ENCODE results near the gene MDFI. TPM values are rescaled to one million over a fixed set of nuclear protein-coding genes. Genes with fewer than 3 reads are reported as not detected.
A peak's percentile ranks its signal among the peaks of the same experiment; 100 is the strongest.

The MDFI gene
- total RNA-seq, 1 experiment from 2014 or later, result 53.7 TPM

DNA sequence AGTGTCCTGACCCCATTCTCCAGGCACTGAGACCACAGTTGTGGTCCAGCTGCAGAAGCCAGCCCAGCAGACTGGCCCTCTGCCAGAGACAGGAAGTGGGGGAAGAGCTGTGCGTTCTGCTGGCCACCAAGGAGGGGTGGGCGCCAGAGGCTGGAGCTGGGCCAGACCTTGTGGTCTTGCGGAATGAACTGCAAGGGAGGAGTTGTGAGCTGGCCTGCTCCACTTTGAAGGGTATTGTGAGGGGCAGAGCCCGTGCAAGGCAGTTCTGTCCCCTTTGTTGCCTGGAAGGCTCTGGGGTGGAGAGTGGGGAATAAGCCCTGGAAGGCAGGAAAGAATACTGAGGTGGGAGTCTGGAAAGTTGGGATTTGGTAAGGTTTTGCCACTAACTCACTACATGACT is 3.6 kb upstream of the MDFI start:
- peak; percentile 59 for DNase-seq (ENCODE audit: low read depth)

DNA sequence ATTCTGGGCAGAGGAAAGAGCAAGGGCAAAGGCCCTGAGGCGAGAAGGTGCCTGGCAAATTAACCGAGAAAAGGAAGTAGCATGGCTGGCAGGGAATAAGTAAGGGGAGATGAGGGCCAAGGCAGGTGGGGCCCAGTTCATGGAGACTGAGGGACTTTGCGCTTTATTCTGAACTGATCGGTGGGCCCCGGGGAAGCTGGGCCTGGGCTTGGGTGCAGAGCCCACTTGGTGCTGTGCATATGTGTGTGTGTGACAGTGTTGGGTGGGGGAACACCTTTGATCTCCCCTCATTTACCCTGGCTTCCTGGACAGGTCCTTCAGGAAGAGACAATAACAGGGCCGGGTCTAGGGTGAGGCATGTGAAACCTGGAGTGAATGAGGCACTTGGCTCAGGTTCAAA is 2.9 kb upstream of the MDFI start:
- DNase-seq (ENCODE audit: low read depth), result no peak

DNA sequence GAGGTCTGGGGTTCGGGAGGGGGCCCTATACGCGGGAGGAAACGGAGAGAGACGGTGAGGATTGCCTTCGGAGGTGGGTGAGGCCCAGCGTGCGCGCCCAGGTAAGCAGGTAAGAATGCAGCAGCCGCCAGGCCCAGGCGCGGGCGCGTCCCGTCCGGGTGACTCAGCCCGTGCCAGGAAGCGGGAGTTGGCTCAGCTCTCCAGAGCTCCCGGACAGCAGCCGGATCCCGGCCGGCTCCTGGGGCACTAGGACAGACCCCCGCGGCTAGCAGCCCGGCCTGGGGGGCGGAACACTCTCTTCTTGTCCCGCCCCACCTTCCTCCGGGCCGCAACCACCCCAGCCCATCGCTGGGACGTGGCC is 1.5 kb upstream of the MDFI start:
- peak; percentile 81 for DNase-seq (ENCODE audit: low read depth)

DNA sequence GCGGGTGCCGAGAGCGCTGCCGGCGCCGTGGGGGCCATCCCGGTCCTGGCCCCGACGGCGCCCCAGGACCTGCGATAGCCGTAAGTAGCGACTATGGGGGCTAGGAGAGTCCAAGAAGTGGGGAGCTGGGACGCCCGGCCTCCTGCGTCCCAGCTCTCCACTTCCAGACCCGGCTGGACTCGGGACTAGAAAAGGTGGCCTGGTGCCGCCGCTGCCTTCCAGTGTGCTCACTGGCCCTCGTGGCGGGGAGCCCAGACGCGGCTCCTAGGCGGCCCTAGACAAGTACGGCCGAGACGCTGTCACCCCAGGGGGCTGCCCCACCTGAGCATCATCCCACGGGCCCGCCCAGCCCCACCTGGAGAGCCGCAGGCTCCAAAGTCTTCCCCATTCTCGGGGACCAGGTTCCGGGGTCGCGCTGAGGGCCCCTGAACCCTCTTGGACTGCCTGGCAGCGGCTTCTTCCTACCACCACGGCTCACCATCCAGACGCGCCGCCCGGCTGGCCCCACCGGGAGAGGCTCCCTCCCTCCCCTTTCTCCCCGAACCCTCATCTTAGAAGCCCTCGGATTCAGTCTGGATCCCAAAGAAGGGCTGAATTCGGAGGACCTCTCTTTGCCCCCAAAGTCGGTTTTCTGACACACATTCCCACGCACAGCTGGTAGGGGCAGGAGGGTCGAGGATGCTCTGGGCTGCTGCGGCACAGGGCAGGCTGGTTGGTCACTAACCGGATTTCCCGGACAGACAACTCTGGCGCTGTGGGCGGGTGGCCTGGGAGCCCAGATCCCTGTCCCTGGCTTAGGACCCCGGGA is 870 bp upstream of the MDFI start:
- peak; percentile 47 for DNase-seq (ENCODE audit: low read depth)

DNA sequence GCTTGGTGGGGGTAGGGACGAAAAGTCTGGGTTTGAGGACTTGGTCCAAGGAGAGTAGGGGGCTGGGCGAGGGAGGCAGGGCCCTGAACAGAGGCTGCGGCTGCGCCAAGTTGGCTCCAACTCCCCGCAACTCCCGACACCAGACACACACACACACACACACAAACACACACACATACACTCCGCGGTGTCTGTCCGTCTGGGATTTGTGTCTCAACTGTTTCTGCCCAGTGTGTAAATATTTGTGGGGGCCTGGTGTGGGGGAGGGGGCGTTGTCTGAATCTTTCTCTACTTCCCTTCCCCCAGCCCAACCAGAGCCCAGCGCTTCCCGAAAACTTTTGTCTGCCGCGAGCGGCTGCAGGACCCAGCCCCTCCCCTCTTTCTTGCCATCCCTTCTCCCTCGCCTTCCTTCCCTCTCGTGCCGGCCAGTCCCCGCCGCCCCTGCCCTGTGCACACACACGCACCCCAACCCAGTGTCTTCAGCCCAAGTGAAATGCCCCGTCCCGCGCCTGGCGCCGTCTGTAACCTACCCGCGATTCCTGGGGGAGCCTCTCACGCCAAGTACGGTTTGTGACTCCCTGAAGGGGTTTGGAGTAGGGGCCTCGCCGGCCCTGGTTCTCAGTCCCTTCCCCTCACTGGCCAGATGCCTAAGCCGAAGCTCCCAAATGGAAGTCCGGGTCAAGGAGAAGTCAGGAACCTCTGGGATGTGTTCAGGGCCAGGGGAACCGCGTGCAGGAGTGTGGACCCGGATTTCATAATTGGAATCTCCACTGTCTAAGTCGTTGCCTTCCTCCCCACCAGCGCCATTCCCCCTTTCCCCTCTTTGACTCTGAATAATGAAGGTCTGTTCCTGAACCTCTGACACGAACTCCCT is 904 bp downstream of the MDFI start:
- DNase-seq (ENCODE audit: low read depth), result no peak

DNA sequence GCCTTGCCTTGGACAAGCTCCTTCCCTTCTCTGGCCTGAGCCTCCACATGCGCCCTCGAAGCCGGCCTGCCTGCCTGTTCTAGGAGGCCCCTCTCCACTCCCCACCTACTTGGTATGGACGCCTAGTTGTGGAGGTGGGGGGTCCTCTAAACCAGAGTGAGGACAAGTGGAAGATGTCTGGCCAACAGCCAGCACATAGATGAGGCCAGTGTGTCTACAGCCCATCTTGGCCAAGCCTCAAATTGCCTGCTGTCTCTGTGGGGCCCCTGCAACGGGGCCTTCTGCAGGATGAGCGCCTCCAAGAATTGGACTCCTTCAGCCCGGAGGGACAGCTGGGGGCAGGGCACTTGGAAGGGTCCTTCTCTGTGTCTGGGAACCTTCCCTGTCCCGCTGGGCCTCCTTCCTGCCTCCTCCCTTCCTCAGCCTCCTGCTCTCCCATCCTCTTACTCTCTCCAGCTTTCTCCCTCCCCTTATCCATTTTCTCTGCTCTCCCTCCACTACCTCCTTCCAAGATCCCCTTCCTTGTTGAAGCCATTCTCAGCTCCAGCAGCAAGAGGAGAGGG is 1.6 kb downstream of the MDFI start:
- peak; percentile 27 for DNase-seq (ENCODE audit: low read depth)

DNA sequence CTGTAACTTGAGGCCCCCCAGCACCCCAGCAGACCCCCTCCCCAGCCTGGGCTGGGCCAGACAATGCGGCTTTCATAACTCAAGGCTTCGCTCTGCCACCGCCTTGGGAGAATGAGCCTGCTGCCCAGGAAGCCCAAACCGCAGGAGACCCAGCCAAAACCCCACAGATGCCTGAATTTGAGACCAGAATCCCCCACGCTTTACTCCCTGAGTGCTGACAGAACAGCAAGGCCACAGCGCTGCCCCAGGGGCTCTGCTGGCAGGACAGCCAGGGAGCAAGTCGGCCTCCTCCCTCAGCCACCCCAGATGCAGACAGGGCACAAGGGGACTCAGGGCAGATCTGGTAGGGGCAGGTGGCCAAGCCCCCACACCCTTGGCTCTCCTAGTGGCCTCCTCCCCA is 2.2 kb downstream of the MDFI start:
- peak; percentile 46 for DNase-seq (ENCODE audit: low read depth)

DNA sequence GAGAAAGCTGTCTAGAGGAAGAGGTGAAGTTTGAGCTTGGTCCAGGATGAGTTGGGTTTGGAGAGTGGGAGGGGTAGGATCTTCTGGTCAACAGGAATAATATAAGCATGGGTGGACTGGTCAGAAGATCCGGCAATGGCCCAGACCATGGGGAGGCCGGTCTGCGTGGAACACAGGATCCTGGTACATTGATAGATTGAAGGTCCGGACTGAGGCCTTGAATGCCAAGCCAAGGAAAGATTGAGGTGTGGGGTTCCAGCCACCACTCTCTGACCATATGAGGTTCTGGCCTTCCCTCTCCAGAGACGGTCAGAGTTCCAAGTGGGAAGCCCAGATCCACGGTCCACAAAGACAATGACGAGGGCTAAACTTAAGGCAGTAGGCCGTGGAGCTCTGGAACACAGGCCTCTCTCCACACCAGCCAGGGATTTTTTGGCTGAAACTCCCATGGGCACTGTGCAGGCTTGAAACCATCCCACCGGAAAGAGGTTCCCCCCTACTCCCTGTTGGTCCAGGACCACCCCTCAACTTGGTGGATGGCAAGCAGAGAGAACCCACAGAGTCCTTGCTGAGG is 3.2 kb downstream of the MDFI start:
- DNase-seq (ENCODE audit: low read depth), result no peak

DNA sequence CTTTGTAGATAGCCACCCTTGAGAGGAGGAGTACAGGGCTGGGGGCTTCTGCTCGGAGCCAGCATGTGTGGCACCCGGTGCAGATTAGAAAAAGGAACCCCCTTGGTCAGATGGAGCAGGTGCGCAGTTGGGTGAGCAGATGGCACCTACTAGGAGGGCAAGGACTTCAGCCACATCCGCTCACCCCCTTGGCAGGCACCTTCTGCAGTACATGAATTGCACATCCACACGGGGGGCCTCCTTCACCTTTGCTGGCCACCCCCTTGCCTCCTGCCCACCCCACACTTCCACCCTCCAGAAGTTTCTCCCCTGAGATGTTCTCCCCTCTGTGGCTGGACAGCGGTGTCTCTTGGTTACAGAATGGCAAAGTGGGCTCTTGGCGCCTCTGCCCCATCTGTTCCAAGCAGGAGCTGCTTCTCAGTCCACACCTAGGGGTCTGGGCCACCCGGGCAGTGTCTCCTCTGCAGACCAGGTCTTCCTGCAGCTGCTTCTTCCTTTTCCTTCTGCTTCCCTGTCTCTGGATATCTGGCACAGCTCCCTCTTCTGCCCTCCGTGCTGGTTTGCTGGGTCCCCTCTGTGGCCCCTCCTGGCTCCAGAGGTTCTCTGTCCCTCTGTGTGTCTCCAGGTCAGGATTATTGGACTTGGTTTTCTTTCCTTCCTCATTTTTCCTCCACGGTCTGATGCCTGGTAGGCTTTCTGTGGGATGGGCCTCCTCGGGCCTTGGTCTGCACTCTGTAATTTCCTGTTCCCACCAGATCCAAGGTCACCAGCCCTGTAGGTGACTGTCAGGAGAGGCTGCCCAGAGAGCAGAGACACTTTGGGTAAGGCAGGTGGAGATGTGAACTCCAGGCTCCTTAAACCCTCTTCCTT is 4.1 kb downstream of the MDFI start:
- no peak for DNase-seq (ENCODE audit: low read depth)

DNA sequence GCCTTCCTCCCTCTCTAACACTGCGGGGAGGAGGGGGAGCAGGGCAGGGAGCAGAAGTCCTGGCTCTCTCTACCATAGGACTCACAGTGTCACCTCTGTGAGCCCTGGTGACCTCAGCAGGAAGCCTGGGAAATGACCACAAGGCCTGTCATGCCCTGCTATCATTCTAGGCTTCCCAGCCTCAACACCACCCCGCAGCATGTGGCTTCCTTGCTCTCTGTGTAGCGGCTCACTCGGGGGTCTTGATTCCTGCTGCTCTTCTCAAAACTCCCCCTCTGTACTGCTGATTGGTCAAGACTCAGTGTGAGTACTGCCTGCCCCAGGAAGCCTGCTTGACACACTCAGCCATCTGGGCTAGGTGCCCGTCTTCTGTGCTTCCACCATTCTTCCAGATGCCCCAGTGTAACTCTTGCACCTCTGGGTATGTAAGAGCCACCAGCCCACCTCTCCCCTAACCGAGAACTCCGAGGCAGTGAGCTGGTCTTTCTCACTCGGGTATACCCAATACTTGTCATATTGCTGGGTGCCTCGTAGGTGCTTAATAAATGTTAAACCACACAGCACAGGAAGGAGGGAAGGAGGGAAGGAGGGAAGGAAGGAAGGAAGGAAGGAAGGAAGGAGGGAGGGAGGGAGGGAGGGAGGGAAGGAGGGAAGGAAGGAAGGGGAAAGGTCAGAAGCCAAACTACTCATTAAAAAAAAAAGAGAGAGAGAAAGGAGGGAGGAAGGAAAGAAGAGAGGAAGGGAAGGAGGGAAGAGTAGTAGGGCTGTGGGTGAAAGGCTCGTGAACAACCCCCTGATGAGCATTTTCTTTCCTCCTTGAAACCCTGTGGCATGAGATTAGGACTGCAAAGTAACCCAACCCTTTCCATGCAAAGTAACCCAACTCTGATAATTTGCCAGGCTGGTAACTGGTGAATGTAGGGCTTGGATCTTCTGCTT is 5.0 kb downstream of the MDFI start:
- no peak for DNase-seq (ENCODE audit: low read depth)

DNA sequence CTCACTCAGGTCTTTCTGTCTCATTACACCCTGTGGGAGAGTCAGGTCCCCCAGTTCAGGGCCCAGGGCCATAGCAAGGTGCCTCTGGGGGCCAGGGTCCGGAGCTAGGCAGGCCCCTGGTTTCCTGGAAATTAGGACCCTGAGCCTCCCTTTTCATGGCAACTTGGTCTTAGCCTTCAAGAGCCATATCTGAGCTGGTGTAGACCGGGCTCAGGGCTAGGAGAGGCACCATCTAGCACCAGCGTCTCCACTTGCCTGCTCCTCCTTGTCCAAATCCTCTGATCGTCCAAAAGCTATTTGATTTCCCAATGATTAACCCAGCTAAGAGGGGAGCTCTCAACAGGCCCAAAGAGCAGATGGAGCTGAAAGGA is 5.6 kb downstream of the MDFI start:
- no peak for DNase-seq (ENCODE audit: low read depth)

DNA sequence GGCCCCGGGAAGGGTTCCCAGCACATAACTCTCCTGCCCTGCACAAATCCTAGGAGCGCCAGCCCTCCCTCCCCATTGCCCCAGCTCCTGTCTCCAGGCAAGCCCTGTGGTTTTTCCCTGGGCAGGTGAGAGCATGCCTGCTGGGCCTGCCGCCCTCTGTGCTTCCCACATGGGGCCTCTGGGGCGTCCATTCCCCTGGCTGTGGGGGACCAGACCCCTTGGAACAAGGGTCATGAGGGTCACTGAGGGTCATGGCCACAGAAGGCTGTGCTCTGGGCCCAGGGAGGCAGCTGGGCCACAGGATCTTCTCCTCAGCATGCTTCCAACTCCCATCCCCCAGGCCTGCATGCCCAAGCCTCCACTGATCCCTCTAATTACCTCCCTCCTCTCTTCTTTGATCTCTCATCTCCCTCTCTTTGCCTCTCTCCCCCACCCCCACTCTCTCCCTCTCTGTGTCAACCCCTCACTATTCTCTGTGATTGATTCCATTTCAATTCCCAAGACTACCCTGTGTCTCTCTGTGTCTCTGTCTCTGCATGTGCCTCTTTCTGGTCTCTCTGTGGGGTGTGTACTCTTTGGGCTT is 6.1 kb downstream of the MDFI start:
- DNase-seq (ENCODE audit: low read depth), result no peak

DNA sequence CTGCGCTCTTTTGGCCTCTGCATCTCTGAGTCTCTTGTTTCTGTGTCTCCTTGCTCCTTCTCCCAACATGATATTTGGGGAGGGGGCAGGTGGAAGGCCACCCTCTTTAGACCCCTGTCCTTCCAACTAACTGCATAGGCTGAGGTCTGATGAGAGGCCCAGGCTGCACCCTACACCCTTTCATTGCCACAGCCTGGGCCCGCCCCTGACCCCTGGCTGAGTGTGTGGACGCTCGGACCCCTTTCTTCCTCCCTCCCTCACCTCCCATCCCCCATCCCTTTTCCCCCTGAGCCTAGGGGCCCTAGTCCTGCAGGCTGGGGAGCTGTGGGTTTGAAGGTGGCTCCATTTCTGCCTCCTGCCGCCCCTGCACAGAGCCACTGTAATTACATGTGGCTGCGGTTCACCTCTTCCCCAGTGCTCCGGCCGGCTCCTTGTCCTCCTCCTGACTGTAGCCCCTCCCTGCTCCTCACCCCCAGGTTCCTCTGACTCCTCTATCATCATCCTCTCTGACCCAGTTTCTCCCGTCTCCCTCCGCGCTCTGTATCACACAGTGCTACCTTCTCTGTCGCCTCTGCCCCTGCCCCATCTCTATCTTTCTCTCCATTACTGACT is 6.8 kb downstream of the MDFI start:
- DNase-seq (ENCODE audit: low read depth), result peak; percentile 74

DNA sequence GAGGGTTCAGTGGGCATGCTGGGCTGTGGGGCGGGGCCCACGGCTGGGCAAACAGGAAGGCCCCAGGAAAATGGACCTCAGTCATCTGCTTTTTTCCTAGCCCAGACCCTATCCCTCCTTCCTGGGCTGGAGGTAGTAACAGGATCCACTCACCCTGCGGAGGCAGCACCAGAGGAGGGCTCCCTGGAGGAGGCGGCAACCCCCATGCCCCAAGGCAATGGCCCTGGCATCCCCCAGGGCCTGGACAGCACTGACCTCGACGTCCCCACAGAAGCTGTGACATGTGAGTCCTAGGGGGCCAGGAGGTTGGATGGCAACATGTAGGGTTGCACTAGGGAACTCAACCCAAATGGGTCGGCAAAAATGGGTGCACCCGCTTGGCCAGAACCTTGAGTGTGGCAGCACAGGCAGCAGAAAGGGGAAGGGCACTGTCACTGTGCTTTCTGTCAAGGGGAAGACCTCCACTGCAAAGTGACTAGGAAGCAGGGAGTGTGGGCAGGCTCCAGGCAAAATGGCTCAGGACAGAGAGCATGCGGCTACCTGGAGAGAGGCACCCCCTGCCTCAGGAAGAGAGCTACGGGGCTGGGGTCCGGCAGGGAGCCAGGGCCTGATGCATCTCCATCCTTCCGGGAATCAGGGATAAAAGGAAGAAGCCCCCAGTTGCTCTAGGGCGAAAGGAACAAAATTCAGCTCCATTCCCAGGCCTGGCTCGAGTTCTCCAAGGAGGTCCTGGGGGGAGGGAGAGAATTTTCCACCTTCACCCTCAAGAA is 7.9 kb downstream of the MDFI start:
- DNase-seq (ENCODE audit: low read depth), result no peak

DNA sequence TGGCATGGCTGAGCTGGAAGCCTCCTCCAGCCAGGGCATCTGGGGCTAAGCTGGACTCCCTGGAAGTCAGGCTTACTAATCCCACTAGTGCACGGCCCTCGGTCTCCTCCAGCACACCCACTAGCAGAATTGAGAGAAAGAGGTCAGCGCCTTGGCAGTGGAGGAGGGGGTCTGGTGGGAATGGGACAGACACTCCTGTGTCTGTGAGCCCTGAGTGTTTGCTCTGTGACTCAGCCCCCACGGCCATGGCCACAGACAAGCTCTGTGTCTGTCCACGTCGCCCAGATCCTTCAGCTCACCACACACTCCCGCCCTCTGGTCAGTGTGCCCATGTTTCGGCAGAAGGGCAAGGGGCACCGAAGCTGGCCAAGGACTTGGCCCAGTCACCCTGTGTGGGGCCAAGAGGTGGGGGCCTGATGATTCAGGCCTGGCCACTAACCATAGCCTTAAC is 8.8 kb downstream of the MDFI start:
- DNase-seq (ENCODE audit: low read depth), result no peak

DNA sequence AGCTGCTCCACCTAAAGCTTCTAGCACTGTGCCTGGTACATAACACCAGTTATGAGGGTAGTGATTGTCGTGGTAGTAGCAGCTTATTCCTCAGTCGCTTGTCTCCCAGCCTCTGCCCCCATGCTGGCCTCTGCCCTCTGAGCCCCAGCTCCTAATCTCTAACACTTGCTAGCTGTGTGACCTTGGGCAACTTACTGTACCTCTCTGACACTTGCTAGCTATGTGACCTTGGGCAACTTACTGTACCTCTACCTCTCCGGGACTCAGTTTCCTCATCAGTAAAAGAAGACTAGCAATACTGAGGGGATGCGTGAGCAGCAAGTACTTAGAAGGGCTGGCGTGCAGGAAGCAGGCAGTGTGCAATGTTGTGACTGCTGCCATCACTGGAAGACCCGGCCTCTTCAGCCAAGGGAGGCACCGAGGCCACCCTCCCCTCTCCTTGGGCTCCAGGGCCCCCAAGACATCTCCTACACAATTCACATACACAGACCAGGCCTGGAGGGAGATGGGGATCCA is 9.9 kb downstream of the MDFI start:
- no peak for DNase-seq (ENCODE audit: low read depth)

DNA sequence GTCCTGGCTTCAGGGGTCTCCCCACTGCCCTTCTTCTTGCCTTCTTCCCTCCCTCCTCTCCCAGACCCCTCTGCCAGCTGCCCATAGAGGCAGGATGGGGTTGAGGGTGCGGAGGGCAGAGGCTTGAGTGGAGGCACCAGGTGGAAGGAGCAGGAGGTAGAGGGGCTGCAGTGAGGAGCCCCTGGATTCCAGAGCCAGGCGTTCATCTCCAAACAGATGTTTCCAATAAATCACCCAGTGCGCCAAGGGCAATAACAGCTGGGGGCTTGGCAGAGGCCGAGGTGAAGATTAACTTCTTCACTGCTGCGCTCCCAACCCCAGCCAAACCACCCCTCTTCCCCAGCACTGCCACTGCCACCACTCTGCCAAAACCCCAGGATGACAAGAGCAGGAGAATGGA is 10.7 kb downstream of the MDFI start:
- DNase-seq (ENCODE audit: low read depth), result no peak

DNA sequence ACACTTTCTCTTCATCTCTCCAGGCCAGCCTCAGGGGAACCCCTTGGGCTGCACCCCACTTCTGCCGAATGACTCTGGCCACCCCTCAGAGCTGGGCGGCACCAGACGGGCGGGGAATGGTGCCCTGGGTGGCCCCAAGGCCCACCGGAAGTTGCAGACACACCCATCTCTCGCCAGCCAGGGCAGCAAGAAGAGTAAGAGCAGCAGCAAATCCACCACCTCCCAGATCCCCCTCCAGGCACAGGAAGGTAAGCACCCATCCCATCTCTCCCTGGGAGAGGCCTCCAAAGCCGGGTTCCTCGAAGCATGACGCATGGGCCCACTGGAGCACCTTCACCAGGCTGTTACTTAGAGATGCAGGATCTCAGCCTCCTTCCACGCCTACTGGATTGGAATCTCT is 11.3 kb downstream of the MDFI start:
- DNase-seq (ENCODE audit: low read depth), result no peak

DNA sequence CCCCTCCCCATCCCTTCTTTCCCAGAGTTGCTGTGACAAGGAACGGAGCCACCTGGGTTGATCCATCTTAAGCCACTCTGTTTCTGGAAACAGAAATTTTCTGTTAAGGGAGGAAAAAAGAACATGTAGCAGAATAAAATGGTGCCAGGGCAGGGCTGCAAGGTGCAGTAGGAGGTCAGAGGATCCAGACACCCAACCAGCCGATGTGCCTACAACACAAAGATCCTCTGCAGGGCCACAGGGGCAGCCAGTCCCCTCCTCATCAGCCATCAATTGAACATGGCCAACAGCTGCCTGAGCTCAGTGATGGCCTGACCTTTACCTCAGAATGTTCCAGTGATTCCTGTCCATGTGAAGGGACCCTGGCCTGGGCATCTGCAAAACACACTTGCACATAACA is 11.9 kb downstream of the MDFI start:
- DNase-seq (ENCODE audit: low read depth), result no peak
